ENCODE results near the gene KBTBD4.

DNA sequence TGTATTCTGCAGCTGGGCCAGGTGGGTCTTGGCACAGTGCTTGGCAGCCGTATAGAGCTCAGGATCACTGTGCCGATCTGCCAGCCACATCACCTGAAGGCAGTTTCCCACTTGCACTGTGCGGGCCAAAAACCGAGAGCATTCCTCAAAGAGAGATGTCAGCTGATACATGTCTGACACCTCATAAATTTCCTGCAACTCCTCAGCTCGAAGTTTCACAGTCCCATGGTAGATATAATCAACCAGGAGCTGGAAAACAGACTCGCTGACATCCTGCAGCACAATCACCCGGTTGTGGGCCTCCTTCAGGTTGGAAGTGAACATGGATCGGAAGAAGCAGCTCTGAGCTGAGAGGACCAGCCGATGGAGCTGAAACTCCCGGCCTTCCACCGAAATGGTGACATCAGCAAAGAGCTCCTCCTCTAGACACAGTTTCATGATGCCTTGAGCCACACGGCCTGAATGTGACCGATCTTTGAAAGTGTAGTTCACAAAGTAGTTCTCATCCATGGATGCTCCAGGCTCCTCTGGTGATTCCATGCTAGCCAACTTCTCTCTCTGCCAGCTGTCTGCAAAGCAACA lies 1.2 kb downstream of the KBTBD4 start:
- TF ChIP-seq, protein P1, sequence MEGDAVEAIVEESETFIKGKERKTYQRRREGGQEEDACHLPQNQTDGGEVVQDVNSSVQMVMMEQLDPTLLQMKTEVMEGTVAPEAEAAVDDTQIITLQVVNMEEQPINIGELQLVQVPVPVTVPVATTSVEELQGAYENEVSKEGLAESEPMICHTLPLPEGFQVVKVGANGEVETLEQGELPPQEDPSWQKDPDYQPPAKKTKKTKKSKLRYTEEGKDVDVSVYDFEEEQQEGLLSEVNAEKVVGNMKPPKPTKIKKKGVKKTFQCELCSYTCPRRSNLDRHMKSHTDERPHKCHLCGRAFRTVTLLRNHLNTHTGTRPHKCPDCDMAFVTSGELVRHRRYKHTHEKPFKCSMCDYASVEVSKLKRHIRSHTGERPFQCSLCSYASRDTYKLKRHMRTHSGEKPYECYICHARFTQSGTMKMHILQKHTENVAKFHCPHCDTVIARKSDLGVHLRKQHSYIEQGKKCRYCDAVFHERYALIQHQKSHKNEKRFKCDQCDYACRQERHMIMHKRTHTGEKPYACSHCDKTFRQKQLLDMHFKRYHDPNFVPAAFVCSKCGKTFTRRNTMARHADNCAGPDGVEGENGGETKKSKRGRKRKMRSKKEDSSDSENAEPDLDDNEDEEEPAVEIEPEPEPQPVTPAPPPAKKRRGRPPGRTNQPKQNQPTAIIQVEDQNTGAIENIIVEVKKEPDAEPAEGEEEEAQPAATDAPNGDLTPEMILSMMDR (IDR thresholded peaks at IDR 0.05) = no peak
- TF ChIP-seq, protein P2, sequence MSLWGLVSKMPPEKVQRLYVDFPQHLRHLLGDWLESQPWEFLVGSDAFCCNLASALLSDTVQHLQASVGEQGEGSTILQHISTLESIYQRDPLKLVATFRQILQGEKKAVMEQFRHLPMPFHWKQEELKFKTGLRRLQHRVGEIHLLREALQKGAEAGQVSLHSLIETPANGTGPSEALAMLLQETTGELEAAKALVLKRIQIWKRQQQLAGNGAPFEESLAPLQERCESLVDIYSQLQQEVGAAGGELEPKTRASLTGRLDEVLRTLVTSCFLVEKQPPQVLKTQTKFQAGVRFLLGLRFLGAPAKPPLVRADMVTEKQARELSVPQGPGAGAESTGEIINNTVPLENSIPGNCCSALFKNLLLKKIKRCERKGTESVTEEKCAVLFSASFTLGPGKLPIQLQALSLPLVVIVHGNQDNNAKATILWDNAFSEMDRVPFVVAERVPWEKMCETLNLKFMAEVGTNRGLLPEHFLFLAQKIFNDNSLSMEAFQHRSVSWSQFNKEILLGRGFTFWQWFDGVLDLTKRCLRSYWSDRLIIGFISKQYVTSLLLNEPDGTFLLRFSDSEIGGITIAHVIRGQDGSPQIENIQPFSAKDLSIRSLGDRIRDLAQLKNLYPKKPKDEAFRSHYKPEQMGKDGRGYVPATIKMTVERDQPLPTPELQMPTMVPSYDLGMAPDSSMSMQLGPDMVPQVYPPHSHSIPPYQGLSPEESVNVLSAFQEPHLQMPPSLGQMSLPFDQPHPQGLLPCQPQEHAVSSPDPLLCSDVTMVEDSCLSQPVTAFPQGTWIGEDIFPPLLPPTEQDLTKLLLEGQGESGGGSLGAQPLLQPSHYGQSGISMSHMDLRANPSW (CRISPR knock-in tag; conservative IDR thresholded peaks at IDR 0.05; ENCODE audit: low read depth) = no peak
- TF ChIP-seq ATF1 (CRISPR knock-in tag; IDR thresholded peaks at IDR 0.05) = no peak

Measured in WTC11 (cell line).